SK-N-MC (cell line): ENCODE measurements around the gene KATNAL1.

Experiments
- DNase-seq: peaks from one replicate; pipeline ENCODE4 v3.0.0-alpha.2; 2011; ENCODE audit warnings: low read depth, low spot score
- H3K27ac ChIP-seq: fragments of 200-600 bp; sonication (generic); 2 replicates; pipeline ENCODE4 v1.5.1; 2016; ENCODE audit warnings: mixed run types
- H3K36me3 ChIP-seq: fragments of 200-600 bp; sonication (generic); 2 replicates; pipeline ENCODE4 v1.6.1; 2017; ENCODE audit warnings: antibody characterized with exemption, low read length, mixed read lengths; ENCODE audit not compliant: insufficient read depth
- H3K4me3 ChIP-seq: fragments of 200-600 bp; sonication (generic); 2 replicates; pipeline ENCODE4 v1.5.1; 2016
- H3K9ac ChIP-seq: fragments of 200-600 bp; sonication (generic); 2 replicates; pipeline ENCODE4 v1.8.0; 2017; ENCODE audit warnings: mixed run types, mixed read lengths; ENCODE audit not compliant: insufficient read length
- H3K9me3 ChIP-seq: fragments of 200-600 bp; sonication (generic); 2 replicates; pipeline ENCODE4 v1.6.1; 2017; ENCODE audit warnings: low read depth, mild to moderate bottlenecking, antibody characterized with exemption, low read length, moderate library complexity, mixed read lengths
- EZH2 ChIP-seq: fragments of 200-600 bp; sonication (generic); IDR thresholded peaks from one replicate; pipeline ENCODE4 v1.6.1; 2017; ENCODE audit warnings: antibody characterized with exemption
- FOXP2 ChIP-seq: optimal IDR thresholded peaks from 2 replicates; pipeline ENCODE3; 2011; ENCODE audit warnings: mild to moderate bottlenecking, moderate library complexity; ENCODE audit not compliant: insufficient read depth; ENCODE audit errors: extremely low read length, control extremely low read depth
- POLR2AphosphoS5 ChIP-seq: IDR thresholded peaks from 2 replicates; pipeline ENCODE4 v1.6.1; 2012; ENCODE audit warnings: mild to moderate bottlenecking, low read depth, low read length, borderline replicate concordance

KATNAL1 gene

GRCh38 chr13:30193279-30194234 is 113.8 kb downstream of the KATNAL1 start:
- TF ChIP-seq EZH2 = no peak
- no peak for TF ChIP-seq POLR2AphosphoS5
- TF ChIP-seq FOXP2 = no peak
- no peaks in the 10 kb centered on the region for H3K36me3 ChIP-seq
- H3K4me3 ChIP-seq = no peak overlapping the region
- H3K27ac ChIP-seq = no peak overlapping the region
- H3K9ac ChIP-seq = no peak overlapping the region
- no peaks in the 10 kb centered on the region for H3K9me3 ChIP-seq
- DNase-seq = no peak

- Histone ChIP-seq H3K27ac (peak overlapping the region; percentile 60; the same call in 1 of the 2 replicates), H3K4me3 (peak overlapping the region; percentile 10; the same call in 1 of the 2 replicates), H3K36me3 (no peaks in the 10 kb centered on the region), H3K9ac (no peak overlapping the region), H3K9me3 (no peaks in the 10 kb centered on the region)
- no peak for TF ChIP-seq EZH2
- no peak; the same call in 1 of the 2 replicates for TF ChIP-seq POLR2AphosphoS5
- no peak for TF ChIP-seq FOXP2
- peak; percentile 67 for DNase-seq
Observed at GRCh38 chr13:30192320-30193093, 114.8 kb downstream of the KATNAL1 start.

- no peak for TF ChIP-seq POLR2AphosphoS5
- TF ChIP-seq FOXP2 = no peak
- no peak overlapping the region for H3K4me3 ChIP-seq
- no peak for DNase-seq
- no peak overlapping the region for H3K27ac ChIP-seq
- no peaks in the 10 kb centered on the region for H3K36me3 ChIP-seq
- H3K9ac ChIP-seq = no peak overlapping the region
- H3K9me3 ChIP-seq = no peaks in the 10 kb centered on the region
Observed at GRCh38 chr13:30191491-30192100, 115.8 kb downstream of the KATNAL1 start.

GRCh38 chr13:30186634-30187415 is 120.5 kb downstream of the KATNAL1 start:
- Histone ChIP-seq H3K36me3 (no peaks in the 10 kb centered on the region), H3K9ac (no peak overlapping the region), H3K27ac (no peak overlapping the region), H3K4me3 (no peak overlapping the region), H3K9me3 (no peaks in the 10 kb centered on the region)
- TF ChIP-seq FOXP2 (no peak), EZH2 (no peak), POLR2AphosphoS5 (no peak)
- DNase-seq = no peak

- no peak for DNase-seq
- TF ChIP-seq POLR2AphosphoS5 (peak; percentile 56; the same call in 1 of the 2 replicates), FOXP2 (no peak)
- Histone ChIP-seq H3K9me3 (no peaks in the 10 kb centered on the region), H3K4me3 (no peak overlapping the region), H3K9ac (no peak overlapping the region), H3K36me3 (no peaks in the 10 kb centered on the region), H3K27ac (no peak overlapping the region)
Observed at GRCh38 chr13:30181888-30182651, 125.3 kb downstream of the KATNAL1 start.

GRCh38 chr13:30179597-30180276 is 127.6 kb downstream of the KATNAL1 start:
- no peak for DNase-seq
- no peak overlapping the region for H3K9ac ChIP-seq

More at GRCh38 chr13:30179597-30180276, 127.6 kb downstream of the KATNAL1 start:
- H3K9me3 ChIP-seq = no peaks in the 10 kb centered on the region
- no peak for TF ChIP-seq POLR2AphosphoS5
- TF ChIP-seq EZH2 = no peak
- TF ChIP-seq FOXP2 = no peak
- H3K27ac ChIP-seq = no peak overlapping the region
- no peak overlapping the region for H3K4me3 ChIP-seq
- no peaks in the 10 kb centered on the region for H3K36me3 ChIP-seq
